Muscle layer of duodenum (tissue), 2 donors: Measurements from ENCODE around the gene RNU11.
"Not testable (repeated sequence)": the region's sequence is repeated elsewhere in the genome, so short reads cannot be mapped to it uniquely, and the experiment has no call there.

Experiments used
- H3K27ac ChIP-seq: one replicate; pipeline ENCODE4 v1.7.0; 2013; ENCODE audit warnings: mild to moderate bottlenecking, low read length
- H3K27me3 ChIP-seq: one replicate; pipeline ENCODE4 v1.7.0; 2013; ENCODE audit warnings: low read depth, mild to moderate bottlenecking, control low read depth, low read length
- H3K36me3 ChIP-seq, 2 donors: one replicate each; pipeline ENCODE4 v1.7.0; 2013; ENCODE audit warnings: low read length in 2 of 2, control low read depth in 1 of 2, mild to moderate bottlenecking in 1 of 2; ENCODE audit not compliant: insufficient read depth in 2 of 2, control insufficient read depth in 1 of 2
- H3K4me1 ChIP-seq, 2 donors: one replicate each; pipeline ENCODE4 v1.7.0; 2013; ENCODE audit warnings: low read length in 2 of 2, mild to moderate bottlenecking in 2 of 2, control low read depth in 1 of 2, moderate library complexity in 1 of 2; ENCODE audit not compliant: insufficient read depth in 2 of 2, control insufficient read depth in 1 of 2
- H3K4me3 ChIP-seq, 2 donors: one replicate each; pipeline ENCODE4 v1.7.0; 2013; ENCODE audit warnings: low read length in 2 of 2, low read depth in 1 of 2, mild to moderate bottlenecking in 1 of 2
- H3K9me3 ChIP-seq, 2 donors: one replicate each; pipeline ENCODE4 v1.7.0; 2013; ENCODE audit warnings: low read length in 2 of 2, control low read depth in 1 of 2, mild to moderate bottlenecking in 1 of 2; ENCODE audit not compliant: control insufficient read depth in 1 of 2
- donor health status: healthy.

The RNU11 gene

DNA sequence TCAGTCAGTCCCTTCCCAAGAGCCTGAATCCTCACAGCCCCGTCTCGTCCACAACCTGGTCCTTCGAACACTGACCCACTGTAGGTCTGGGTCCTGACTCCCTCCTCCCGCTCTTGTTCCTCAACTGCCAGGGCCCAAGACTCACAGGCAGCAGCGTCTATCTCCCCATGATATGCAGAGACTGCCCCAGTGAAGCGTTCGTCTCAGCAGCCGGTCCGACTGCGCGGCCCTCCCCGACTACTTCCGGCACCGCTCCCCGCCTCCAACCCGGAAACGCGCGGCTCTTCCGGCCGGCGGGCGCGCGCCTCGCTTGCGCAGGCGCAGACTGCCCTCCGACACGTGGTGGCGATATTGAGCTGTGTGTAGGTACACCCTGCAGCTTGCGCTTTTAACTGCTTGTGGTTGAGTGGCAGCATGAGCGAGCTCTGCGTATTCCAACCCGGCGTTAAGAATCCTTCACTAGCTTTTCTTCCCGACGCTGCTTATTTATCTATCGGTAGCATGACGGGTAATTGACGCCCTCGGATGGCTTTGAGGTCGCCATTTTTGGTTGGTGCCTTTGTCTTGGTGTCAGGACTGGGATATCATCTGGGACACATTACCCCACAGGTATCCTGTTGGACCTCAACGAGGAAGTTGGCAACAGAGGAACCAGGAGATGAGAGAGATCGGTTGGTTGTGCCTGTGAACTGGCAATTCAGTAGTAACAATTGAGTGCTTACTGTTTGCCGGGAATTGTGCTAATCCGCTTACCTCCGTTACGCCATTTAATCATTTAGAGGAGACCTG, 5.4 kb upstream of the RNU11 start, which contains the start of gene TAF12:
Gene TAF12 (minus strand): TSS at position 221 of the 789 bp plus-strand sequence. CDS start 20,986 bp downstream, outside the sequence.
- peaks cover 14 to 33% of the 10 kb centered on the region in 2 donors for H3K4me1 ChIP-seq
- H3K9me3 ChIP-seq = no peaks in the 10 kb centered on the region
- H3K4me3 ChIP-seq = peak within 1 kb of the TSS; percentile 74 to 90
- H3K36me3 ChIP-seq = no peaks in the 10 kb centered on the region
- no peaks in the 10 kb centered on the region for H3K27me3 ChIP-seq
- peak within 1 kb of the TSS; percentile 87 for H3K27ac ChIP-seq

DNA sequence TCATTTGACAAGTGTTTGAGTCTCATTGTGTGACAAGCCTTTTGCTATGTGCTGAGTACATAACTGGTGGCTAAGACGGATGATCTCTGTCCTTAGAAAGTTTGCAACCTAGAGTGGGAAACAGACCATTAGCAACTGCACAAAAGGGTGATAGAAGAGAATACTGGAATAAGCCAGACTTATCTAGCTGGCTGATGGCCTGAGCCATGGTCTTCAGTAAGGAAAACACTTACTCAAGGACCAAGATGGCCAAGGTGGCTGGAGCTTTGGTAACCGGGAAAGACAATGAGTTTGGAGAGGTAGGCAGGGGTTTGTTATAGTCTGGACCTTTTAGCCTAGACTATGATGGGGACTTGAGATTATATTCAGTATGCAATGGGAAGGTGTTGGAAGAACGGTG, 3.9 kb upstream of the RNU11 start:
- peak overlapping the region; percentile 47 for H3K27ac ChIP-seq
- peaks cover 14 to 33% of the 10 kb centered on the region in 2 donors for H3K4me1 ChIP-seq
- peaks cover 0 to 3% of the 10 kb centered on the region in 2 donors for H3K36me3 ChIP-seq
- H3K27me3 ChIP-seq = no peaks in the 10 kb centered on the region
- H3K9me3 ChIP-seq = no peaks in the 10 kb centered on the region
- no peak overlapping the region for H3K4me3 ChIP-seq

DNA sequence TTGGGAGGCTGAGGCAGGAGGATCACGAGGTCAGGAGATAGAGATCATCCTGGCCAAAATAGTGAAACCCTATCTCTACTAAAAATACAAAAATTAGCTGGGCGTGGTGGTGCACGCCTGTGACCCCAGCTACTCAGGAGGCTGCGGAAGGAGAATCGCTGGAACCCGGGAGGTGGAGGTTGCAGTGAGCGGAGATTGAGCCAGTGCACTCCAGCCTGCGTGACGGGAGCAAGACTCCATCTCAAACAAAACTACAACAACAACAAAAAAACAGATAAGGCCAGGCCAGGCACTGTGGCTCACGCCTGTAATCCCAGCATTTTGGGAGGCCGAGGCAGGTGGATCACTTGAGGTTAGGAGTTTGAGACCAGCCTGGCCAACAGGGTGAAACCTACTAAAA, 3.0 kb upstream of the RNU11 start:
- not testable (repeated sequence) for H3K9me3 ChIP-seq, H3K27ac ChIP-seq, H3K36me3 ChIP-seq, H3K27me3 ChIP-seq, H3K4me3 ChIP-seq
- peaks cover 14 to 33% of the 10 kb centered on the region in 2 donors for H3K4me1 ChIP-seq

DNA sequence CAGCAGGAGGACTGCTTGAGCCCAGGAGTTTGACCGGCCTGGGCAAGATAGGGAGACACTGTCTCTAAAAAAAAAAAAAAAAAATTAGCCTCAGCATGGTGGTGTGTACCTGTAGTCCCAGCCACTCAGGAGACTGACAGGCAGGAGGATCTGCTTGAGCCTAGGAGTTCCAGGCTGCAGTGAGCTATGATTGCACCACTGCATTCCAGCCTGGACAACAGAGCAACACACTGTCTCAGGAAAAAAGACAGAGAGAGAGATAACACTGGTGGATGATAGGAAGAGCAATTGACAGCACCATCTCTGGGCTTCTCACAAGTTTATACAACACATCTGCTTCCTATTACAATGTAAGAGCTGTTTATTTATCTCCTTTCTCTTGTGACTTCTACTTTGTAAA, 2.4 kb upstream of the RNU11 start:
- H3K27ac ChIP-seq = no peak overlapping the region
- peaks cover 14 to 31% of the 10 kb centered on the region in 2 donors for H3K4me1 ChIP-seq

DNA sequence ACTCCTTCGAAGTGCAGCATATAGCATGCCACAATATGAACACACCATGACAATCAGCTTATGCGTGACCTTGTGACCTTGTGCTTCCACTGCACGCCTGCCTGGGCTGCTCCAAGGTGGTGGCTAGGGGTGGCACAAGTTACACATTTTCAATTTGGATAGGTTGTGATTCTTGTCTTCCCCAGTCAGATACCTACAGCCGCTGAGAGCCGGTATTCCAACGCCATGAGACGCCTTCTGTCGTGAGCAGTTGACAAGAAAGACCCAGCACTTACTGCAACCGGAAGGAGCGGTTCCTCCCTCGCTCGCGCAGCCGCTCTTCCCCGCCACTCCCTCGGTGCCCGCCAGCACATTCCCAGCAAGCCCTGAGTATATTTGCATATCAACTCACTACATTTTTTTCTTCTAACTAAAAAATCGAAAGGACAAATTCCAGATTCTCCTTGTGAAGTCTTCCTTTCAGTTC, 359 bp upstream of the RNU11 start:
- no peaks in the 10 kb centered on the region for H3K27me3 ChIP-seq
- H3K4me3 ChIP-seq = peak overlapping the region; percentile 51 to 56
- H3K27ac ChIP-seq = peak overlapping the region; percentile 97
- H3K9me3 ChIP-seq = no peaks in the 10 kb centered on the region
- peaks cover 0 to 3% of the 10 kb centered on the region in 2 donors for H3K36me3 ChIP-seq
- peaks cover 10 to 20% of the 10 kb centered on the region in 2 donors for H3K4me1 ChIP-seq

More for the DNA sequence above, 2.4 kb upstream of the RNU11 start:
- peaks cover 0 to 3% of the 10 kb centered on the region in 2 donors for H3K36me3 ChIP-seq
- no peak overlapping the region for H3K4me3 ChIP-seq
- no peaks in the 10 kb centered on the region for H3K9me3 ChIP-seq
- H3K27me3 ChIP-seq = no peaks in the 10 kb centered on the region

DNA sequence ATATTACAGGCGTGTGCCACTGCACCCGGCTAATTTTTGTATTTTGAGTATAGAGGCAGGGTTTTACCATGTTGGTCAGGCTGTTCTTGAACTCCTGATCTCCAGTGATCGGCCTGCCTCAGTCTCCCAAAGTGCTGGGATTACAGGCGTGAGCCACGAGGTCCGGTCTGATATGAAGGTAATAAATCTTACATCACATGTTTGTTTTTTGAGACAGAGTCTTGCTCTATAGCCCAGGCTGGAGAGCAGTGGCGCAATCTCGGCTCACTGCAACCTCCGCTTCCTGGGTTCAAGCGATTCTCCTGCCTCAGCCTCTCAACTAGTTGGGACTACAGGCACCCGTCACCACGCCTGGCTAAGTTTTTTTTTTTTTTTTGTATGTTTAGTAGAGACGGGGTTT, 4.7 kb downstream of the RNU11 start:
- not testable (repeated sequence) for H3K4me1 ChIP-seq, H3K9me3 ChIP-seq, H3K27me3 ChIP-seq, H3K4me3 ChIP-seq, H3K36me3 ChIP-seq, H3K27ac ChIP-seq

DNA sequence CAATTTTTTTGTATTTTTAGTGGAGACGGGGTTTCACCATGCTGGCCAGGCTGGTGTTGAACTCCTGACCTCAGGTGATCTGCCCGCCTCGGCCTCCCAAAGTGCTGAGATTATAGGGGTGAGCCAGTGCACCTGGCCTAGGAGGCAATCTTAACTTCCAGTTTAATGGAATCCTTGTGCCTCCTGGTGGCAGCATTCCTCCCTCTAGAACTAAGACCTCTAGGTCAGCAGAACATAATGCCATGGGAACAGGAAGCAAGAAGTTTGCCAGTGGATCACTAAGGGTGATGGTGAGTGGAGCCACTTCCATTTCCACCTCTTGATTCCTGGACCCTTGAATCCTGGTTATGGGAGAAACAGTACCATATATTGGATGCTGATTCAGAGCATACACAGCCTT, 5.5 kb downstream of the RNU11 start:
- not testable (repeated sequence) for H3K27me3 ChIP-seq, H3K4me1 ChIP-seq, H3K4me3 ChIP-seq

DNA sequence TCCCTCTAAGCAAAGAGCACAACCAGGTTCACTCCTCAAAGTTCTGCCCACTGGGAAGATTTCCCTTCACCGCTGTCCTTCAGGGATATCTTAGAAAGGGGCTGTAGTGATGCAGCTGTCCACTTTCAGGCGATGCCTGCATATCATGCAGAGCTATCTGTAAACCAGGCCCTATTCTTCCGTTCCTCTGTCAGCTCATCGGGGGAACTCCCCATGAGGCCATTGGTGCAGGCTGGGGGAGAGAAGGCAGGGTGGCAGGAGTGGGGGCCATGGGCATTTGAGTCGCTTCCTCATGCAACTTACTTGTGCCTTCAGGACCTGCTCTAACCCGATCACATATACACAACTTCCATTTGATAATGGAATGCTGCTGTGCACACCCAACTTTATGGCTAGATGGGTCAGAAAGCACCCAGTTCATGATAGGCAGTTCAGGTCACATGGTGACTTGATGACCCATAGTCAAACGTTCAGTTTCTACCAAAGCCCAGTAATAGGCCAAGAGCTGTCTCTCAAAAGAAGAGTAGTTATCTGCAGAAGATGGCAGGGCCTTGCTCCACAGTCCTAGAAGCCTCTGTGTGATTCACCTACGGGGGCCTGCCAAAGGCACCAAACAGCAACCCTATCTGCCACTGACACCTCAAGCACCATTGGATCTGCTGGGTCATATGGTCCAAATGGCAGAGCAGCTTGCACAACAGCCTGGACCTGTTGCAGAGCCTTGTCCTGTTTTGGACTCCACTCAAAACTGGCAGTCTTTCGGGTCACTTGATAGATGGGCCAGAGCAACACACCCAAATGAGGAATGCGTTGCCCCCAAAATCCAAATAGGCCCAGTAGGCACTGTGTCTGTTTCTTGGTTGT, 7.3 kb downstream of the RNU11 start:
- not testable (repeated sequence) for H3K9me3 ChIP-seq, H3K4me1 ChIP-seq, H3K36me3 ChIP-seq, H3K4me3 ChIP-seq, H3K27ac ChIP-seq, H3K27me3 ChIP-seq

More for the DNA sequence above, 5.5 kb downstream of the RNU11 start:
- H3K9me3 ChIP-seq, H3K27ac ChIP-seq, H3K36me3 ChIP-seq: not testable (repeated sequence)

DNA sequence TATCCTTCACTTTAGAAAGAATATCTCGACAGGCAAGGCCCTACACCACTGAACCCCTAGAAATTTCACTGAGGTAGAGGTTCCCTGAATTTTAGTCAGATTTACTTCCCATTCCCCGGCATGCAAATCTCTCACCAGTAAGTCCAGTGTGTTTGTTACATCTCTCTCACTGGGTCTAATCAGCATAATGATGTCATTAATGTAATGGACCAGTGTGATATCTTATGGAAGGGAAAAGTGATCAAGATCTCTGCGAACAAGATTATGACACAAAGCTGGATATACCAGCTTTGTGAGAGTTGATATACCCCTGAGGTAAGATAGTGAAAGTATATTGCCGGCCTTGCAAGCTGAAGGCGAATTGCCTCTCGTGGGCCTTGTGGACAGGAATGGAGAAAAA, 7.9 kb downstream of the RNU11 start:
- Histone ChIP-seq H3K9me3 (no peaks in the 10 kb centered on the region), H3K27me3 (no peaks in the 10 kb centered on the region), H3K4me1 (no peaks in the 10 kb centered on the region), H3K4me3 (no peak overlapping the region), H3K36me3 (no peaks in the 10 kb centered on the region), H3K27ac (no peak overlapping the region)

DNA sequence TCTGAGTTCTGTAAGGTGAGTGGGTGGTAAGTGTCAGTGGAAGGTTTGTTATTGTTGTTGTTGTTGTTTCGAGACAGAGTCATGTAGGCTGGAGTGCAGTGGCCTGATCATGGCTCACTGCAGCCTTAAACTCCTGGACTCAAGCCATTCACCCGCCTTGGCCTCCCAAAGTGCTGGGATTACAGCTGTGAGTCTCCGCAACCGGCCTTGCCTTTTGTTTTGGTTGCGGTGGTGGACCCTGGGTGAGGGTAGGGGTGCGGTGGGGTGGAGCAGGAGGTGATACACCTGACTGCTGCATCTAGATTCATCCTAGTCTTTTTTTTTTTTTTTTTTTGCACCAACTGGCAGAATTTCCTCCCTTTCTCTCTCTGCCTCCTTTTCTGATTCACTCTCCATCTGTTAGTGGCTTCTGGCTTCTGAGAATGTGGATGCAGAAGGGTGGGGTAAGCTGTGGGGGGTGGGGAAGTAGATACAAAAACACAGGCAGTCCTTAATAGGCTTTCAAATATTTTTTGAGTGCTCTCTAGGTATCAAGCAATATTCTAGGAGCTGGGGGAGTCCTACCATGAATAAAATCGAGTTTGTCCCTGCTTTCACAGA, 15.6 kb downstream of the RNU11 start:
- Histone ChIP-seq H3K4me1 (peaks cover 0 to 4% of the 10 kb centered on the region in 2 donors), H3K9me3 (no peaks in the 10 kb centered on the region), H3K36me3 (no peaks in the 10 kb centered on the region), H3K27me3 (no peaks in the 10 kb centered on the region), H3K27ac (no peak overlapping the region), H3K4me3 (no peak overlapping the region)

DNA sequence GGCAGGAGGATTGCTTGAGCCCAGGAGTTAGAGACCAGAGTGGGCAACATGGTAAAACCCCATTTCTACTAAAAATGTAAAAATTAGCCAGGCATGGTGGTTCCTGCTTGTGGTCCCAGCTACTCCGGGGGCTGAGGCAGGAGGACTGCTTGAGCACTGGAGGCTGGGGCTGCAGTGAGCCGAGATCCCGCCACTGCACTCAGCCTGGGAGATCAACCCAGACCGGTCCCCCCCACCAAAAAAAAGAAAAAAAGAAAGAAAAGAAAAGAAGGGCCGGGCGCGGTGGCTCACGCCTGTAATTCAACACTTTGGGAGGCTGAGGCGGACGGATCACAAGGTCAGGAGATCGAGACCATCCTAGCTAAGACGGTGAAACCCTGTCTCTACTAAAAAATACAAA, 18.4 kb downstream of the RNU11 start:
- H3K27ac ChIP-seq = no peak overlapping the region
- no peaks in the 10 kb centered on the region for H3K9me3 ChIP-seq
- no peaks in the 10 kb centered on the region for H3K27me3 ChIP-seq
- H3K4me3 ChIP-seq = no peak overlapping the region
- H3K36me3 ChIP-seq = no peaks in the 10 kb centered on the region
- H3K4me1 ChIP-seq = peaks cover 3 to 7% of the 10 kb centered on the region in 2 donors
